HepG2 (cell line): Measurements from ENCODE around the gene DMKN. TPM values are rescaled to one million over a fixed set of nuclear protein-coding genes. Genes with fewer than 3 reads are reported as not detected.

Experiments
- polyA plus RNA-seq, 8 experiments: library from polyadenylated mRNA; depleted of rRNA in 3 of 8; stranded (reverse) in 7 of 8; unstranded in 1 of 8; fragments of >200 nt; fragmentation: Illumina TruSeq in 4 of 8; extraction: Trizol in 4 of 8; gene quantifications; 2 replicates each; pipeline versions ENCODE4 v1.2.1 to v1.2.3, GENCODE V29; 2011 to 2016; ENCODE audit warnings: low read depth in 4 of 8, missing spikeins in 1 of 8, mixed read lengths in 1 of 8; ENCODE audit not compliant: insufficient read depth in 1 of 8
- total RNA-seq, 5 experiments: library from RNA; depleted of rRNA; stranded (reverse); fragments of >200 nt; fragmentation: Illumina TruSeq; extraction: Trizol; gene quantifications; 2 replicates each; pipeline ENCODE4 v1.2.3, GENCODE V29; 2016; ENCODE audit warnings: low read depth in 1 of 5

Gene DMKN
- total and polyA plus RNA-seq, 2 of the 13 experiments (the other 11 are each of a cell fraction or from before 2014, with no cell fraction given): 50.8 to 57.1 TPM

Other genes with a start within 250 kb of the DMKN start
- gene USF2, start 244.7 kb downstream of the DMKN start, total RNA-seq (2016; rRNA removed; fragmentation: Illumina TruSeq; extraction: Trizol): 44.8 and 54.9 TPM in 2 replicates
- gene USF2, start 244.7 kb downstream of the DMKN start, polyA plus RNA-seq (2011; rRNA removed): 94.9 and 106 TPM in 2 replicates
- 25.7 and 47.6 TPM in 2 replicates for gene HAMP, start 231.1 kb downstream of the DMKN start, total RNA-seq (2016; rRNA removed; fragmentation: Illumina TruSeq; extraction: Trizol)
- 36.1 and 73.0 TPM in 2 replicates for gene HAMP, start 231.1 kb downstream of the DMKN start, polyA plus RNA-seq (2011; rRNA removed)
- 0.80 and 1.3 TPM in 2 replicates for gene MAG, start 221.5 kb downstream of the DMKN start, total RNA-seq (2016; rRNA removed; fragmentation: Illumina TruSeq; extraction: Trizol)
- 0.17 and 0.20 TPM in 2 replicates for gene MAG, start 221.5 kb downstream of the DMKN start, polyA plus RNA-seq (2011; rRNA removed)
- 0.49 and 0.71 TPM in 2 replicates for gene CD22, start 184.5 kb downstream of the DMKN start, total RNA-seq (2016; rRNA removed; fragmentation: Illumina TruSeq; extraction: Trizol)
- 0.98 and 1.7 TPM in 2 replicates for gene CD22, start 184.5 kb downstream of the DMKN start, polyA plus RNA-seq (2011; rRNA removed)
- not detected in 2 replicates for gene FFAR1, start 165.7 kb downstream of the DMKN start, total RNA-seq (2016; rRNA removed; fragmentation: Illumina TruSeq; extraction: Trizol)
- gene FFAR1, start 165.7 kb downstream of the DMKN start, polyA plus RNA-seq (2011; rRNA removed): not detected in 2 replicates
- gene FFAR3, start 155.2 kb downstream of the DMKN start, total RNA-seq (2016; rRNA removed; fragmentation: Illumina TruSeq; extraction: Trizol): not detected in 2 replicates
- gene FFAR3, start 155.2 kb downstream of the DMKN start, polyA plus RNA-seq (2011; rRNA removed): not detected in 2 replicates
- not detected in 2 replicates for gene GPR42, start 142.6 kb downstream of the DMKN start, total RNA-seq (2016; rRNA removed; fragmentation: Illumina TruSeq; extraction: Trizol)
- gene GPR42, start 142.6 kb downstream of the DMKN start, polyA plus RNA-seq (2011; rRNA removed): not detected in 2 replicates
- not detected in 2 replicates for gene FFAR2, start 65.4 kb downstream of the DMKN start, total RNA-seq (2016; rRNA removed; fragmentation: Illumina TruSeq; extraction: Trizol)
- 0.12 and 0.30 TPM in 2 replicates for gene FFAR2, start 65.4 kb downstream of the DMKN start, polyA plus RNA-seq (2011; rRNA removed)
- 0.86 TPM in 1 of 2 replicates, not detected in the other for gene KRTDAP, start 23.2 kb downstream of the DMKN start, total RNA-seq (2016; rRNA removed; fragmentation: Illumina TruSeq; extraction: Trizol)
- 0.67 and 1.5 TPM in 2 replicates for gene KRTDAP, start 23.2 kb downstream of the DMKN start, polyA plus RNA-seq (2011; rRNA removed)
- not detected in 2 replicates for gene SBSN, start 14.7 kb upstream of the DMKN start, total RNA-seq (2016; rRNA removed; fragmentation: Illumina TruSeq; extraction: Trizol)
- not detected in 2 replicates for gene SBSN, start 14.7 kb upstream of the DMKN start, polyA plus RNA-seq (2011; rRNA removed)
- not detected in 2 replicates for gene GAPDHS, start 19.8 kb upstream of the DMKN start, total RNA-seq (2016; rRNA removed; fragmentation: Illumina TruSeq; extraction: Trizol)
- gene GAPDHS, start 19.8 kb upstream of the DMKN start, polyA plus RNA-seq (2011; rRNA removed): 0.09 TPM in 1 of 2 replicates, not detected in the other
- 85.8 and 141 TPM in 2 replicates for gene TMEM147, start 32.0 kb upstream of the DMKN start, total RNA-seq (2016; rRNA removed; fragmentation: Illumina TruSeq; extraction: Trizol)
- gene TMEM147, start 32.0 kb upstream of the DMKN start, polyA plus RNA-seq (2011; rRNA removed): 176 and 188 TPM in 2 replicates
- gene ATP4A, start 50.0 kb upstream of the DMKN start, total RNA-seq (2016; rRNA removed; fragmentation: Illumina TruSeq; extraction: Trizol): 0.11 TPM in 1 of 2 replicates, not detected in the other
- 0.08 and 0.09 TPM in 2 replicates for gene ATP4A, start 50.0 kb upstream of the DMKN start, polyA plus RNA-seq (2011; rRNA removed)
- gene PMIS2, start 72.5 kb upstream of the DMKN start, total RNA-seq (2016; rRNA removed; fragmentation: Illumina TruSeq; extraction: Trizol): not detected in 2 replicates
- gene PMIS2, start 72.5 kb upstream of the DMKN start, polyA plus RNA-seq (2011; rRNA removed): not detected in 2 replicates
- gene HAUS5, start 99.1 kb upstream of the DMKN start, total RNA-seq (2016; rRNA removed; fragmentation: Illumina TruSeq; extraction: Trizol): 9.2 and 17.7 TPM in 2 replicates
- gene HAUS5, start 99.1 kb upstream of the DMKN start, polyA plus RNA-seq (2011; rRNA removed): 10.3 and 11.1 TPM in 2 replicates
- gene RBM42, start 115.4 kb upstream of the DMKN start, total RNA-seq (2016; rRNA removed; fragmentation: Illumina TruSeq; extraction: Trizol): 49.7 and 55.3 TPM in 2 replicates
- 27.2 and 30.6 TPM in 2 replicates for gene RBM42, start 115.4 kb upstream of the DMKN start, polyA plus RNA-seq (2011; rRNA removed)
- gene ETV2, start 128.1 kb upstream of the DMKN start, total RNA-seq (2016; rRNA removed; fragmentation: Illumina TruSeq; extraction: Trizol): 0.20 and 0.46 TPM in 2 replicates
- 0.07 and 0.18 TPM in 2 replicates for gene ETV2, start 128.1 kb upstream of the DMKN start, polyA plus RNA-seq (2011; rRNA removed)
- 487 and 598 TPM in 2 replicates for gene COX6B1, start 134.7 kb upstream of the DMKN start, total RNA-seq (2016; rRNA removed; fragmentation: Illumina TruSeq; extraction: Trizol)
- gene COX6B1, start 134.7 kb upstream of the DMKN start, polyA plus RNA-seq (2011; rRNA removed): 469 and 481 TPM in 2 replicates
- not detected in 2 replicates for gene UPK1A, start 152.9 kb upstream of the DMKN start, total RNA-seq (2016; rRNA removed; fragmentation: Illumina TruSeq; extraction: Trizol)
- 2.5 and 2.9 TPM in 2 replicates for gene UPK1A, start 152.9 kb upstream of the DMKN start, polyA plus RNA-seq (2011; rRNA removed)
- not detected in 2 replicates for gene ZBTB32, start 190.9 kb upstream of the DMKN start, total RNA-seq (2016; rRNA removed; fragmentation: Illumina TruSeq; extraction: Trizol)
- gene ZBTB32, start 190.9 kb upstream of the DMKN start, polyA plus RNA-seq (2011; rRNA removed): not detected in 2 replicates
- gene KMT2B, start 204.4 kb upstream of the DMKN start, total RNA-seq (2016; rRNA removed; fragmentation: Illumina TruSeq; extraction: Trizol): 6.2 TPM in 2 replicates
- 16.9 and 19.2 TPM in 2 replicates for gene KMT2B, start 204.4 kb upstream of the DMKN start, polyA plus RNA-seq (2011; rRNA removed)
- 3.4 and 5.4 TPM in 2 replicates for gene IGFLR1, start 228.8 kb upstream of the DMKN start, total RNA-seq (2016; rRNA removed; fragmentation: Illumina TruSeq; extraction: Trizol)
- gene IGFLR1, start 228.8 kb upstream of the DMKN start, polyA plus RNA-seq (2011; rRNA removed): 7.4 and 8.9 TPM in 2 replicates
- 4.7 and 7.9 TPM in 2 replicates for gene U2AF1L4, start 231.8 kb upstream of the DMKN start, total RNA-seq (2016; rRNA removed; fragmentation: Illumina TruSeq; extraction: Trizol)
- gene U2AF1L4, start 231.8 kb upstream of the DMKN start, polyA plus RNA-seq (2011; rRNA removed): 14.2 and 15.4 TPM in 2 replicates
- gene PSENEN, start 232.0 kb upstream of the DMKN start, total RNA-seq (2016; rRNA removed; fragmentation: Illumina TruSeq; extraction: Trizol): 20.0 and 34.2 TPM in 2 replicates
- 16.9 and 22.6 TPM in 2 replicates for gene PSENEN, start 232.0 kb upstream of the DMKN start, polyA plus RNA-seq (2011; rRNA removed)
- 3.5 and 6.3 TPM in 2 replicates for gene LIN37, start 234.9 kb upstream of the DMKN start, total RNA-seq (2016; rRNA removed; fragmentation: Illumina TruSeq; extraction: Trizol)
- gene LIN37, start 234.9 kb upstream of the DMKN start, polyA plus RNA-seq (2011; rRNA removed): 8.7 and 8.9 TPM in 2 replicates
- gene HSPB6, start 243.4 kb upstream of the DMKN start, total RNA-seq (2016; rRNA removed; fragmentation: Illumina TruSeq; extraction: Trizol): not detected in 2 replicates
- 0.08 and 0.18 TPM in 2 replicates for gene HSPB6, start 243.4 kb upstream of the DMKN start, polyA plus RNA-seq (2011; rRNA removed)
- 4.5 and 5.7 TPM in 2 replicates for gene PROSER3, start 244.5 kb upstream of the DMKN start, total RNA-seq (2016; rRNA removed; fragmentation: Illumina TruSeq; extraction: Trizol)
- gene PROSER3, start 244.5 kb upstream of the DMKN start, polyA plus RNA-seq (2011; rRNA removed): 5.1 and 6.2 TPM in 2 replicates